ENCODE measurements around the gene TRIM38. TPM values are rescaled to one million over a fixed set of nuclear protein-coding genes. Genes with fewer than 3 reads are reported as not detected.
A peak's percentile ranks its signal among the peaks of the same experiment; 100 is the strongest.

Gene TRIM38
- total and polyA plus RNA-seq, 8 donors: 11.9 to 16.5 (median 15.4) TPM

GRCh38 chr6:26025894-26026832 is 63.6 kb downstream of the TRIM38 start:
- Histone ChIP-seq H3K4me1 (peaks cover 0 to 26% of the 10 kb centered on the region in 2 donors), H3K9me3 (no peaks in the 10 kb centered on the region), H3K4me3 (peak overlapping the region; percentile 53 to 61), H3K27ac (peak overlapping the region; percentile 92 to 94), H3K36me3 (no peaks in the 10 kb centered on the region), H3K27me3 (no peaks in the 10 kb centered on the region)
- peak; percentile 80 to 84 for TF ChIP-seq CTCF (IDR thresholded peaks at IDR 0.05)
- intact Hi-C loops (cut with DNase I): no loop called here
- DNase-seq (peak; percentile 86 to 97 (median 94)), ATAC-seq (peak; percentile 75)

GRCh38 chr6:26026833-26027490 is 64.4 kb downstream of the TRIM38 start:
- Histone ChIP-seq H3K4me1 (peaks cover 0 to 33% of the 10 kb centered on the region in 2 donors), H3K36me3 (no peaks in the 10 kb centered on the region), H3K9me3 (no peaks in the 10 kb centered on the region), H3K27me3 (no peaks in the 10 kb centered on the region), H3K27ac (peak overlapping the region; percentile 92 to 94), H3K4me3 (peak overlapping the region; percentile 53 to 61)
- TF ChIP-seq CTCF (IDR thresholded peaks at IDR 0.05): no peak
- ATAC-seq: peak; percentile 74
- peak; percentile 92 to 97 (median 94) for DNase-seq
- intact Hi-C loops (cut with DNase I): no loop called here

- Histone ChIP-seq H3K36me3 (no peaks in the 10 kb centered on the region), H3K4me3 (peak overlapping the region; percentile 53 to 61), H3K9me3 (no peaks in the 10 kb centered on the region), H3K4me1 (peaks cover 0 to 32% of the 10 kb centered on the region in 2 donors), H3K27me3 (no peaks in the 10 kb centered on the region), H3K27ac (peak overlapping the region; percentile 92 to 94)
- TF ChIP-seq CTCF (IDR thresholded peaks at IDR 0.05): no peak
- no peak for ATAC-seq
- intact Hi-C loops (cut with DNase I): no loop called here
- DNase-seq: no peak
Measured at GRCh38 chr6:26027491-26028211, 65.0 kb downstream of the TRIM38 start.

GRCh38 chr6:26028212-26028745 is 65.7 kb downstream of the TRIM38 start:
- intact Hi-C loops (cut with DNase I): no loop called here
- H3K27ac ChIP-seq: no peak overlapping the region
- no peak for ATAC-seq

More at GRCh38 chr6:26028212-26028745, 65.7 kb downstream of the TRIM38 start:
- no peaks in the 10 kb centered on the region for H3K9me3 ChIP-seq
- no peaks in the 10 kb centered on the region for H3K36me3 ChIP-seq
- H3K27me3 ChIP-seq: no peaks in the 10 kb centered on the region
- DNase-seq: no peak
- peaks cover 0 to 37% of the 10 kb centered on the region in 2 donors for H3K4me1 ChIP-seq
- TF ChIP-seq CTCF (IDR thresholded peaks at IDR 0.05): no peak
- H3K4me3 ChIP-seq: no peak overlapping the region

All from left lung (tissue), 10 donors.